PFSK-1 (cell line): Measurements from ENCODE around the gene TPST1.

ENCODE experiments used
- FOXP2 ChIP-seq: optimal IDR thresholded peaks from 2 replicates; pipeline ENCODE3; 2011; ENCODE audit warnings: borderline replicate concordance, control low read depth, inconsistent platforms; ENCODE audit not compliant: insufficient read depth; ENCODE audit errors: extremely low read length, extremely low read depth
- POLR2AphosphoS5 ChIP-seq: IDR thresholded peaks from 2 replicates; pipeline ENCODE4 v1.6.1; 2012; ENCODE audit warnings: low read depth, mild to moderate bottlenecking, control low read depth, low read length, moderate library complexity
- REST ChIP-seq, 2 experiments: IDR thresholded peaks; 2 replicates each; pipeline versions ENCODE4 v1.6.1 to v1.8.0; 2011 to 2012; ENCODE audit warnings: low read depth in 2 of 2, low read length in 2 of 2, control low read depth in 1 of 2, inconsistent platforms in 1 of 2, mild to moderate bottlenecking in 1 of 2, moderate library complexity in 1 of 2; ENCODE audit not compliant: insufficient read depth in 1 of 2
- SIN3A ChIP-seq: IDR thresholded peaks from 2 replicates; pipeline ENCODE4 v1.6.1; 2012; ENCODE audit warnings: mild to moderate bottlenecking, low read length, moderate library complexity, borderline replicate concordance; ENCODE audit not compliant: insufficient read depth
- TAF1 ChIP-seq: IDR thresholded peaks from 2 replicates; pipeline ENCODE4 v1.6.1; 2012; ENCODE audit warnings: low read length, control low read depth, borderline replicate concordance; ENCODE audit not compliant: insufficient read depth

TPST1 gene

GRCh38 chr7:66176914-66177313 lies 28.2 kb upstream of the TPST1 start:
- TF ChIP-seq TAF1 (no peak), FOXP2 (no peak), SIN3A (no peak)

- TF ChIP-seq FOXP2 (no peak), POLR2AphosphoS5 (no peak), REST (IDR thresholded peaks at IDR 0.05; ENCODE audit: insufficient read depth in 1 of 2, low read depth in 2 of 2, low read length in 2 of 2) (no peak), TAF1 (no peak), SIN3A (no peak)
Observed at GRCh38 chr7:66178258-66178657, 26.9 kb upstream of the TPST1 start.

GRCh38 chr7:66181329-66181728 lies 23.8 kb upstream of the TPST1 start:
- TF ChIP-seq TAF1 (no peak), SIN3A (no peak), FOXP2 (no peak), POLR2AphosphoS5 (no peak), REST (IDR thresholded peaks at IDR 0.05; ENCODE audit: insufficient read depth in 1 of 2, low read depth in 2 of 2, low read length in 2 of 2) (no peak)

GRCh38 chr7:66181845-66182244 lies 23.3 kb upstream of the TPST1 start:
- TF ChIP-seq REST (IDR thresholded peaks at IDR 0.05; ENCODE audit: insufficient read depth in 1 of 2, low read depth in 2 of 2, low read length in 2 of 2): no peak
- TF ChIP-seq SIN3A: no peak
- no peak for TF ChIP-seq FOXP2
- TF ChIP-seq TAF1: no peak
- no peak for TF ChIP-seq POLR2AphosphoS5

GRCh38 chr7:66182920-66183319 lies 22.2 kb upstream of the TPST1 start:
- no peak for TF ChIP-seq SIN3A
- TF ChIP-seq REST (IDR thresholded peaks at IDR 0.05; ENCODE audit: insufficient read depth in 1 of 2, low read depth in 2 of 2, low read length in 2 of 2): no peak

GRCh38 chr7:66183700-66184099 lies 21.4 kb upstream of the TPST1 start:
- no peak for TF ChIP-seq FOXP2
- no peak for TF ChIP-seq TAF1
- no peak for TF ChIP-seq REST (IDR thresholded peaks at IDR 0.05; ENCODE audit: insufficient read depth in 1 of 2, low read depth in 2 of 2, low read length in 2 of 2)
